ENCODE data around the gene MGAM2. TPM values are rescaled to one million over a fixed set of nuclear protein-coding genes. Genes with fewer than 3 reads are reported as not detected.

Gene MGAM2
- total and polyA plus RNA-seq, 2 of the 13 experiments (the other 11 are each of a cell fraction or from before 2014, with no cell fraction given): 0.29 TPM; not detected in 1

DNA sequence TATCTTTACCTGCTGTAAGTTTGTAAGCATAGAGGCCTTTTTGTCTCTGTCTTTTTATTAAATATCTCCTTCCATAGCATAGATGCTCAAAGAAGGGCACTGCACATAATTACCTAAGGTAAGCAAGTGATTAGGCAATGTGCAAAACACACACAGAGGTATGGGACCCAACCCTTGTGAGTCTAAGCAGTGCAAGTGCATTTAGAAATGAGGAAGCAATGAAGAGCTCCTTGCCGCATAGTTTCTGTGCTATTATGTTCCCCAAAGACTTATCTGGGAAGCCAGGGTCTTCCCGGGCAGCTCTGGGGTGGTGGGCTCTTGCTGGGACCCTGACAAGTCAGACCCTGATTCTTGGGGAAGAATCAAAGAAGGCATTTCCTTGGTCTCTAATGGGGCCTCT, 13.5 kb upstream of the MGAM2 start:
- in situ Hi-C loops (cut with HindIII; ENCODE audit: extremely low pct_ligation_motif_present, low pct_unique_long_range_greater_than_20kb): no loop called here
- Histone ChIP-seq H3K4me1 (ENCODE audit: insufficient read depth, low read length) (peaks cover 22% of the 10 kb centered on the region), H4K20me1 (ENCODE audit: insufficient read depth, low read length) (no peaks in the 10 kb centered on the region), H2AFZ (ENCODE audit: low read length) (no peak overlapping the region), H3K4me3 (replicated peaks in 1 of 3; ENCODE audit: insufficient read depth in 1 of 3, low read depth in 2 of 3, low read length in 3 of 3) (no peak overlapping the region), H3K27ac (ENCODE audit: extremely low read length, insufficient read depth, low read length) (no peak overlapping the region), H3K9me3 (ENCODE audit: low read length) (no peaks in the 10 kb centered on the region), H3K36me3 (replicated peaks in 1 of 2; ENCODE audit: control insufficient read depth in 1 of 2, insufficient read depth in 2 of 2, low read length in 2 of 2) (no peaks in the 10 kb centered on the region), H3K79me2 (ENCODE audit: insufficient read depth, low read length) (no peaks in the 10 kb centered on the region), H3K4me2 (ENCODE audit: low read depth, low read length) (no peak overlapping the region), H3K27me3 (ENCODE audit: control insufficient read depth in 1 of 2, insufficient read depth in 2 of 2, low read length in 2 of 2) (no peaks in the 10 kb centered on the region), H3K9ac (ENCODE audit: insufficient read depth, low read depth, low read length) (no peak overlapping the region)
- ChIA-PET POLR2A (no interaction called here), CTCF (ENCODE audit: low intra/inter-chr PET ratio, low total read pairs) (no interaction called here)
- BruUV-seq (replicated peaks): no TSS peak
- no peak for DNase-seq (ENCODE audit: low spot score)
- 15% methylated on average over 1 of the region's 2 CpGs for WGBS (ENCODE audit: low lambda C conversion rate)
- FAIRE-seq: no peak
- ATAC-seq: no peak
- intact Hi-C loops (cut with micrococcal nuclease; ENCODE audit: unreplicated experiment): no loop called here
- TF ChIP-seq RXRA (CRISPR knock-in tag; IDR thresholded peaks at IDR 0.05) (no peak), KDM2A (CRISPR knock-in tag; IDR thresholded peaks at IDR 0.05; ENCODE audit: borderline replicate concordance, low read depth) (no peak), ZSCAN20 (CRISPR knock-in tag; IDR thresholded peaks at IDR 0.05; ENCODE audit: borderline replicate concordance) (no peak), KLF6 (CRISPR knock-in tag; IDR thresholded peaks at IDR 0.05) (no peak), SUZ12 (IDR thresholded peaks at IDR 0.05; ENCODE audit: low read depth, low read length) (no peak), ZNF713 (CRISPR knock-in tag; IDR thresholded peaks at IDR 0.05) (no peak)
- TF ChIP-seq, protein P1, sequence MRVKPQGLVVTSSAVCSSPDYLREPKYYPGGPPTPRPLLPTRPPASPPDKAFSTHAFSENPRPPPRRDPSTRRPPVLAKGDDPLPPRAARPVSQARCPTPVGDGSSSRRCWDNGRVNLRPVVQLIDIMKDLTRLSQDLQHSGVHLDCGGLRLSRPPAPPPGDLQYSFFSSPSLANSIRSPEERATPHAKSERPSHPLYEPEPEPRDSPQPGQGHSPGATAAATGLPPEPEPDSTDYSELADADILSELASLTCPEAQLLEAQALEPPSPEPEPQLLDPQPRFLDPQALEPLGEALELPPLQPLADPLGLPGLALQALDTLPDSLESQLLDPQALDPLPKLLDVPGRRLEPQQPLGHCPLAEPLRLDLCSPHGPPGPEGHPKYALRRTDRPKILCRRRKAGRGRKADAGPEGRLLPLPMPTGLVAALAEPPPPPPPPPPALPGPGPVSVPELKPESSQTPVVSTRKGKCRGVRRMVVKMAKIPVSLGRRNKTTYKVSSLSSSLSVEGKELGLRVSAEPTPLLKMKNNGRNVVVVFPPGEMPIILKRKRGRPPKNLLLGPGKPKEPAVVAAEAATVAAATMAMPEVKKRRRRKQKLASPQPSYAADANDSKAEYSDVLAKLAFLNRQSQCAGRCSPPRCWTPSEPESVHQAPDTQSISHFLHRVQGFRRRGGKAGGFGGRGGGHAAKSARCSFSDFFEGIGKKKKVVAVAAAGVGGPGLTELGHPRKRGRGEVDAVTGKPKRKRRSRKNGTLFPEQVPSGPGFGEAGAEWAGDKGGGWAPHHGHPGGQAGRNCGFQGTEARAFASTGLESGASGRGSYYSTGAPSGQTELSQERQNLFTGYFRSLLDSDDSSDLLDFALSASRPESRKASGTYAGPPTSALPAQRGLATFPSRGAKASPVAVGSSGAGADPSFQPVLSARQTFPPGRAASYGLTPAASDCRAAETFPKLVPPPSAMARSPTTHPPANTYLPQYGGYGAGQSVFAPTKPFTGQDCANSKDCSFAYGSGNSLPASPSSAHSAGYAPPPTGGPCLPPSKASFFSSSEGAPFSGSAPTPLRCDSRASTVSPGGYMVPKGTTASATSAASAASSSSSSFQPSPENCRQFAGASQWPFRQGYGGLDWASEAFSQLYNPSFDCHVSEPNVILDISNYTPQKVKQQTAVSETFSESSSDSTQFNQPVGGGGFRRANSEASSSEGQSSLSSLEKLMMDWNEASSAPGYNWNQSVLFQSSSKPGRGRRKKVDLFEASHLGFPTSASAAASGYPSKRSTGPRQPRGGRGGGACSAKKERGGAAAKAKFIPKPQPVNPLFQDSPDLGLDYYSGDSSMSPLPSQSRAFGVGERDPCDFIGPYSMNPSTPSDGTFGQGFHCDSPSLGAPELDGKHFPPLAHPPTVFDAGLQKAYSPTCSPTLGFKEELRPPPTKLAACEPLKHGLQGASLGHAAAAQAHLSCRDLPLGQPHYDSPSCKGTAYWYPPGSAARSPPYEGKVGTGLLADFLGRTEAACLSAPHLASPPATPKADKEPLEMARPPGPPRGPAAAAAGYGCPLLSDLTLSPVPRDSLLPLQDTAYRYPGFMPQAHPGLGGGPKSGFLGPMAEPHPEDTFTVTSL (CRISPR knock-in tag; IDR thresholded peaks at IDR 0.05; ENCODE audit: borderline replicate concordance): no peak
- TF ChIP-seq, protein P2, sequence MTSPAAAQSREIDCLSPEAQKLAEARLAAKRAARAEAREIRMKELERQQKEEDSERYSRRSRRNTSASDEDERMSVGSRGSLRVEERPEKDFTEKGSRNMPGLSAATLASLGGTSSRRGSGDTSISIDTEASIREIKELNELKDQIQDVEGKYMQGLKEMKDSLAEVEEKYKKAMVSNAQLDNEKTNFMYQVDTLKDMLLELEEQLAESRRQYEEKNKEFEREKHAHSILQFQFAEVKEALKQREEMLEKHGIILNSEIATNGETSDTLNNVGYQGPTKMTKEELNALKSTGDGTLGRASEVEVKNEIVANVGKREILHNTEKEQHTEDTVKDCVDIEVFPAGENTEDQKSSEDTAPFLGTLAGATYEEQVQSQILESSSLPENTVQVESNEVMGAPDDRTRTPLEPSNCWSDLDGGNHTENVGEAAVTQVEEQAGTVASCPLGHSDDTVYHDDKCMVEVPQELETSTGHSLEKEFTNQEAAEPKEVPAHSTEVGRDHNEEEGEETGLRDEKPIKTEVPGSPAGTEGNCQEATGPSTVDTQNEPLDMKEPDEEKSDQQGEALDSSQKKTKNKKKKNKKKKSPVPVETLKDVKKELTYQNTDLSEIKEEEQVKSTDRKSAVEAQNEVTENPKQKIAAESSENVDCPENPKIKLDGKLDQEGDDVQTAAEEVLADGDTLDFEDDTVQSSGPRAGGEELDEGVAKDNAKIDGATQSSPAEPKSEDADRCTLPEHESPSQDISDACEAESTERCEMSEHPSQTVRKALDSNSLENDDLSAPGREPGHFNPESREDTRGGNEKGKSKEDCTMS (CRISPR knock-in tag; conservative IDR thresholded peaks at IDR 0.05): no peak
- TF ChIP-seq, protein P3, sequence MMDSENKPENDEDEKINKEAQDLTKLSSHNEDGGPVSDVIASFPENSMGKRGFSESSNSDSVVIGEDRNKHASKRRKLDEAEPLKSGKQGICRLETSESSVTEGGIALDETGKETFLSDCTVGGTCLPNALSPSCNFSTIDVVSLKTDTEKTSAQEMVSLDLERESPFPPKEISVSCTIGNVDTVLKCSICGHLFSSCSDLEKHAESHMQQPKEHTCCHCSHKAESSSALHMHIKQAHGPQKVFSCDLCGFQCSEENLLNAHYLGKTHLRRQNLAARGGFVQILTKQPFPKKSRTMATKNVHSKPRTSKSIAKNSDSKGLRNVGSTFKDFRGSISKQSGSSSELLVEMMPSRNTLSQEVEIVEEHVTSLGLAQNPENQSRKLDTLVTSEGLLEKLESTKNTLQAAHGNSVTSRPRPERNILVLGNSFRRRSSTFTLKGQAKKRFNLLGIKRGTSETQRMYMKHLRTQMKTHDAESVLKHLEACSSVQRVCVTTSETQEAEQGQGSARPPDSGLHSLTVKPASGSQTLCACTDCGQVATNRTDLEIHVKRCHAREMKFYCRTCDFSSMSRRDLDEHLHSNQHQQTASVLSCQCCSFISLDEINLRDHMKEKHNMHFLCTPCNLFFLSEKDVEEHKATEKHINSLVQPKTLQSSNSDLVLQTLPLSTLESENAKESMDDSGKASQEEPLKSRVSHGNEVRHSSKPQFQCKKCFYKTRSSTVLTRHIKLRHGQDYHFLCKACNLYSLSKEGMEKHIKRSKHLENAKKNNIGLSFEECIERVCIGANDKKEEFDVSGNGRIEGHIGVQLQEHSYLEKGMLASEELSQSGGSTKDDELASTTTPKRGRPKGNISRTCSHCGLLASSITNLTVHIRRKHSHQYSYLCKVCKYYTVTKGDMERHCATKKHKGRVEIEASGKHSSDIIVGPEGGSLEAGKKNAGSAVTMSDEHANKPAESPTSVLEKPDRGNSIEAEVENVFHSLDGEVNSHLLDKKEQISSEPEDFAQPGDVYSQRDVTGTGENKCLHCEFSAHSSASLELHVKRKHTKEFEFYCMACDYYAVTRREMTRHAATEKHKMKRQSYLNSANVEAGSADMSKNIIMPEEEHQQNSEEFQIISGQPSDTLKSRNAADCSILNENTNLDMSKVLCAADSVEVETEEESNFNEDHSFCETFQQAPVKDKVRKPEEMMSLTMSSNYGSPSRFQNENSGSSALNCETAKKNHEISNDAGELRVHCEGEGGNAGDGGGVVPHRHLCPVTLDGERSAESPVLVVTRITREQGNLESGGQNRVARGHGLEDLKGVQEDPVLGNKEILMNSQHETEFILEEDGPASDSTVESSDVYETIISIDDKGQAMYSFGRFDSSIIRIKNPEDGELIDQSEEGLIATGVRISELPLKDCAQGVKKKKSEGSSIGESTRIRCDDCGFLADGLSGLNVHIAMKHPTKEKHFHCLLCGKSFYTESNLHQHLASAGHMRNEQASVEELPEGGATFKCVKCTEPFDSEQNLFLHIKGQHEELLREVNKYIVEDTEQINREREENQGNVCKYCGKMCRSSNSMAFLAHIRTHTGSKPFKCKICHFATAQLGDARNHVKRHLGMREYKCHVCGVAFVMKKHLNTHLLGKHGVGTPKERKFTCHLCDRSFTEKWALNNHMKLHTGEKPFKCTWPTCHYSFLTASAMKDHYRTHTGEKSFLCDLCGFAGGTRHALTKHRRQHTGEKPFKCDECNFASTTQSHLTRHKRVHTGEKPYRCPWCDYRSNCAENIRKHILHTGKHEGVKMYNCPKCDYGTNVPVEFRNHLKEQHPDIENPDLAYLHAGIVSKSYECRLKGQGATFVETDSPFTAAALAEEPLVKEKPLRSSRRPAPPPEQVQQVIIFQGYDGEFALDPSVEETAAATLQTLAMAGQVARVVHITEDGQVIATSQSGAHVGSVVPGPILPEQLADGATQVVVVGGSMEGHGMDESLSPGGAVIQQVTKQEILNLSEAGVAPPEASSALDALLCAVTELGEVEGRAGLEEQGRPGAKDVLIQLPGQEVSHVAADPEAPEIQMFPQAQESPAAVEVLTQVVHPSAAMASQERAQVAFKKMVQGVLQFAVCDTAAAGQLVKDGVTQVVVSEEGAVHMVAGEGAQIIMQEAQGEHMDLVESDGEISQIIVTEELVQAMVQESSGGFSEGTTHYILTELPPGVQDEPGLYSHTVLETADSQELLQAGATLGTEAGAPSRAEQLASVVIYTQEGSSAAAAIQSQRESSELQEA (CRISPR knock-in tag; IDR thresholded peaks at IDR 0.05; ENCODE audit: not compliant biosample characterization): no peak
